ENCODE data around the gene MESP2. TPM values are rescaled to one million over a fixed set of nuclear protein-coding genes. Genes with fewer than 3 reads are reported as not detected.

MESP2 gene
- total and polyA plus RNA-seq, 2 of the 8 experiments (the other 6 are each of a cell fraction or from before 2014, with no cell fraction given) = 0.35 to 0.80 TPM

DNA sequence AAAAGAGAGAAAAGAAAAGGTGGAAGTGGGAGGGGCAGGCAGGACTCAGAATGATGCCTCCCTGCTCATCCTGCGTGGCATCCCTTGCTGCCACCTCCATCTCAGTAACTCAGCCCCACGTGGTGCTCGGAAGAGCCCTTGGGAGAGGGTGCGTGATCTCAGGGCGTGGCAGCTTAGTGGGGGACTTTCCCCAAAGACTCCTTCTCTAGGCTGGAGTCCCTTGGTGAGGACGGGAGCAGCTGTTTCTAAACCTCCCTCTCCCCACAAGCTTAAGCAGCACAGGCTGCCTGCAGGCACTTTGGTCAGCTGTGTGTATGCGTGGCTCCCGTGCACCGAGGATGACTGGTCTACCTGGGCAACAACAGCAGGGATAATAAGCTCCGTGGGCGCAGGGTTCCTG is 45.9 kb downstream of the MESP2 start:
- Histone ChIP-seq H3K27ac (ENCODE audit: low read depth, low read length) (no peak overlapping the region), H2AK5ac (ENCODE audit: low read depth, low read length) (no peak overlapping the region), H2BK12ac (ENCODE audit: low read depth, low read length) (no peak overlapping the region), H2BK20ac (ENCODE audit: low read length) (no peak overlapping the region), H2AFZ (ENCODE audit: low read length) (no peak overlapping the region), H3K14ac (ENCODE audit: insufficient read length) (no peak overlapping the region), H2BK5ac (ENCODE audit: low read depth, low read length) (no peak overlapping the region), H3K23ac (ENCODE audit: insufficient read length) (no peak overlapping the region), H4K5ac (ENCODE audit: insufficient read length, low read depth, low read length) (no peak overlapping the region), H3K56ac (replicated peaks; ENCODE audit: insufficient read length, low read depth, low read length) (no peak overlapping the region), H2BK120ac (replicated peaks; ENCODE audit: low read depth, low read length) (no peak overlapping the region), H3K4me1 (replicated peaks in 1 of 4; ENCODE audit: control insufficient read depth in 3 of 4, insufficient read depth in 4 of 4, low read length in 3 of 4) (peaks cover 0 to 9% (median 2%) of the 10 kb centered on the region in 4 experiments; a peak in 1 of 7 replicates), H3K9ac (replicated peaks in 1 of 4; ENCODE audit: extremely low read depth in 1 of 4, low read depth in 3 of 4, low read length in 3 of 4) (no peak overlapping the region), H3K4me3 (ENCODE audit: extremely low read depth in 1 of 4, insufficient read depth in 2 of 4, low read depth in 3 of 4, low read length in 4 of 4) (no peak overlapping the region), H3K4me2 (ENCODE audit: insufficient read depth in 1 of 2, low read depth in 2 of 2, low read length in 2 of 2) (no peak overlapping the region), H4K20me1 (replicated peaks in 1 of 2; ENCODE audit: control insufficient read depth in 1 of 2, insufficient read depth in 2 of 2, low read length in 2 of 2) (no peaks in the 10 kb centered on the region), H3K23me2 (ENCODE audit: low read depth, low read length) (no peaks in the 10 kb centered on the region), H3K79me1 (ENCODE audit: low read depth, low read length) (no peaks in the 10 kb centered on the region), H3K79me2 (ENCODE audit: control insufficient read depth in 1 of 2, insufficient read depth in 2 of 2, low read length in 2 of 2) (no peaks in the 10 kb centered on the region), H3K27me3 (replicated peaks in 1 of 4; ENCODE audit: control insufficient read depth in 3 of 4, extremely low read depth in 1 of 4, insufficient read depth in 3 of 4, low read length in 3 of 4) (no peaks in the 10 kb centered on the region), H3K4ac (replicated peaks; ENCODE audit: insufficient read length, low read depth, low read length) (no peak overlapping the region), H3K9me3 (ENCODE audit: insufficient read depth in 2 of 2, low read depth in 1 of 2, low read length in 1 of 2) (no peaks in the 10 kb centered on the region), H3K36me3 (ENCODE audit: control insufficient read depth in 2 of 4, insufficient read depth in 4 of 4, low read length in 3 of 4) (no peaks in the 10 kb centered on the region), H2BK15ac (ENCODE audit: low read length) (peak overlapping the region; percentile 25; the same call in 1 of the 2 replicates), H4K8ac (ENCODE audit: extremely low read depth, insufficient read depth, low read length) (no peak overlapping the region), H3K18ac (ENCODE audit: extremely low read depth, low read length) (no peak overlapping the region), H4K91ac (replicated peaks; ENCODE audit: insufficient read length, low read length) (no peak overlapping the region)
- DNase-seq (ENCODE audit: low read depth in 1 of 2, low spot score in 2 of 2) (no peak), FAIRE-seq (no peak)
- POLR2A ChIA-PET (ENCODE audit: partially characterized antibody) = interaction anchor here (0.9 kb wide), 1 partner anchor 146 kb away, joined by 3 read pairs; no protein-coding TSS in a partner anchor
- 77% methylated on average over 7 of the region's 11 CpGs; no CpG with 5 or more reads in 1 of the 2 experiments for WGBS, 2 experiments (ENCODE audit: extremely low coverage in 1 of 2, insufficient coverage in 1 of 2, insufficient read length in 1 of 2, insufficient replicate concordance in 2 of 2, low coverage in 1 of 2, low lambda C conversion rate in 2 of 2, missing lambda C conversion rate in 1 of 2)
- CTCF ChIA-PET (ENCODE audit: partially characterized antibody) = interaction anchor here (1.0 to 4.3 kb wide), 7 partner anchors 17 to 61 kb away, joined by 3 to 20 read pairs (median 4); no protein-coding TSS in a partner anchor
- TF ChIP-seq, protein P1, sequence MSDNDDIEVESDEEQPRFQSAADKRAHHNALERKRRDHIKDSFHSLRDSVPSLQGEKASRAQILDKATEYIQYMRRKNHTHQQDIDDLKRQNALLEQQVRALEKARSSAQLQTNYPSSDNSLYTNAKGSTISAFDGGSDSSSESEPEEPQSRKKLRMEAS (IDR thresholded peaks at IDR 0.05) = no peak
- TF ChIP-seq CEBPB (IDR thresholded peaks at IDR 0.05; ENCODE audit: low read depth, low read length) (no peak), SP1 (IDR thresholded peaks at IDR 0.05; ENCODE audit: low read depth, low read length) (no peak), KDM5A (IDR thresholded peaks at IDR 0.05; ENCODE audit: low read length) (no peak), RAD21 (IDR thresholded peaks at IDR 0.05 in 1 of 2, conservative IDR thresholded peaks at IDR 0.05 in 1 of 2; ENCODE audit: low read depth in 2 of 2, low read length in 2 of 2) (no peak), MAFK (IDR thresholded peaks at IDR 0.05; ENCODE audit: low read depth, low read length) (no peak), BRCA1 (IDR thresholded peaks at IDR 0.05; ENCODE audit: low read depth, low read length) (no peak), EZH2 (IDR thresholded peaks at IDR 0.05; ENCODE audit: low read depth, low read length, severe bottlenecking) (no peak), EGR1 (IDR thresholded peaks at IDR 0.05; ENCODE audit: borderline replicate concordance, low read depth, low read length) (no peak), CBX8 (IDR thresholded peaks at IDR 0.05; ENCODE audit: borderline replicate concordance, low read depth, low read length) (no peak), HDAC2 (IDR thresholded peaks at IDR 0.05; ENCODE audit: borderline replicate concordance in 1 of 2, low read depth in 2 of 2, low read length in 2 of 2) (no peak), TAF7 (optimal IDR thresholded peaks at IDR 0.05; ENCODE audit: borderline replicate concordance, low read depth, low read length) (no peak), EP300 (IDR thresholded peaks at IDR 0.05; ENCODE audit: borderline replicate concordance in 1 of 2, low read depth in 2 of 2, low read length in 2 of 2) (no peak), SP4 (IDR thresholded peaks at IDR 0.05; ENCODE audit: low read length) (no peak)
